CD4-positive, CD25-positive, alpha-beta regulatory T cell (primary cell): ENCODE results near the gene PPP1R14C. TPM values are rescaled to one million over a fixed set of nuclear protein-coding genes. Genes with fewer than 3 reads are reported as not detected.
A peak's percentile ranks its signal among the peaks of the same experiment; 100 is the strongest.

Experiments
- ATAC-seq, 2 donors: fragments of 150-1000 bp; cut with Tn5 transposase; one replicate each; pipeline ENCODE4 v1.10.0; 2021; ENCODE audit warnings: low read depth in 2 of 2, moderate number of reproducible peaks in 2 of 2, moderate library complexity in 1 of 2
- DNase-seq, 3 donors: peaks; one replicate each; pipeline versions ENCODE4 v3.0.0 to v3.0.0-alpha.2; 2012 to 2022; ENCODE audit warnings: mixed read lengths in 1 of 3
- H3K27ac ChIP-seq: one replicate; pipeline ENCODE4 v1.7.0; 2013; ENCODE audit warnings: mild to moderate bottlenecking, low read length; ENCODE audit not compliant: insufficient read depth, poor library complexity, severe bottlenecking
- H3K27me3 ChIP-seq: one replicate; pipeline ENCODE4 v1.7.0; 2013; ENCODE audit warnings: low read length; ENCODE audit not compliant: control insufficient read depth, insufficient read depth
- H3K36me3 ChIP-seq: one replicate; pipeline ENCODE4 v1.7.0; 2013; ENCODE audit warnings: mild to moderate bottlenecking, low read length, moderate library complexity; ENCODE audit not compliant: control insufficient read depth, insufficient read depth
- H3K4me1 ChIP-seq: 2 replicates; pipeline ENCODE4 v1.7.0; 2013; ENCODE audit warnings: mild to moderate bottlenecking, low read length; ENCODE audit not compliant: insufficient read depth, control insufficient read depth, poor library complexity, severe bottlenecking
- H3K4me3 ChIP-seq: one replicate; pipeline ENCODE4 v1.7.0; 2013; ENCODE audit warnings: low read depth, mild to moderate bottlenecking, low read length, moderate library complexity
- H3K9me3 ChIP-seq, 2 experiments: 1 replicate in 1 of 2; 2 replicates in 1 of 2; pipeline ENCODE4 v1.7.0; 2013; ENCODE audit warnings: low read length in 2 of 2, mild to moderate bottlenecking in 1 of 2, moderate library complexity in 1 of 2; ENCODE audit not compliant: control insufficient read depth in 2 of 2
- H3K27ac Mint-ChIP-seq, 3 donors: one replicate each; pipeline ENCODE4 v1.8.0; 2020 to 2022; ENCODE audit warnings: mild to moderate bottlenecking in 3 of 3, mixed read lengths in 3 of 3, moderate library complexity in 2 of 3
- H3K27me3 Mint-ChIP-seq: one replicate; pipeline ENCODE4 v1.8.0; 2022; ENCODE audit warnings: mild to moderate bottlenecking, mixed read lengths
- H3K36me3 Mint-ChIP-seq: one replicate; pipeline ENCODE4 v1.8.0; 2020; ENCODE audit warnings: mixed read lengths
- H3K4me1 Mint-ChIP-seq, 4 donors: one replicate each; pipeline ENCODE4 v1.8.0; 2020 to 2022; ENCODE audit warnings: mixed read lengths in 4 of 4, mild to moderate bottlenecking in 1 of 4
- H3K4me3 Mint-ChIP-seq, 4 donors: one replicate each; pipeline ENCODE4 v1.8.0; 2020 to 2022; ENCODE audit warnings: mild to moderate bottlenecking in 4 of 4, mixed read lengths in 4 of 4, moderate library complexity in 3 of 4
- H3K9me3 Mint-ChIP-seq, 7 donors: one replicate each; pipeline ENCODE4 v1.8.0; 2020 to 2022; ENCODE audit warnings: mixed read lengths in 7 of 7, mild to moderate bottlenecking in 3 of 7, moderate library complexity in 2 of 7
- polyA plus RNA-seq, 4 donors: library from polyadenylated mRNA; unstranded; fragments of 300-500 nt; fragmentation: Illumina TruSeq; gene quantifications; one replicate each; pipeline ENCODE4 v1.2.3, GENCODE V29; 2021
- total RNA-seq: library from RNA; stranded (reverse); gene quantifications from one replicate; pipeline ENCODE4 v1.2.3, GENCODE V29; 2022

The PPP1R14C gene
- total and polyA plus RNA-seq, 5 donors from 2014 or later, result not detected

- peaks cover 4% of the 10 kb centered on the region for H3K27me3 Mint-ChIP-seq
Observed at GRCh38 chr6:150214310-150214709, 71.5 kb downstream of the PPP1R14C start.

GRCh38 chr6:150220634-150221551, 78.0 kb downstream of the PPP1R14C start:
- Mint-ChIP-seq H3K27me3 (peaks cover 10% of the 10 kb centered on the region), H3K4me1 (no peaks in the 10 kb centered on the region), H3K27ac (no peak overlapping the region), H3K36me3 (no peaks in the 10 kb centered on the region), H3K9me3 (no peaks in the 10 kb centered on the region), H3K4me3 (no peak overlapping the region)
- no peak overlapping the region for H3K4me3 ChIP-seq
- no peaks in the 10 kb centered on the region for H3K9me3 ChIP-seq
- H3K36me3 ChIP-seq, result no peaks in the 10 kb centered on the region
- peaks cover 8% of the 10 kb centered on the region for H3K27me3 ChIP-seq
- no peak overlapping the region for H3K27ac ChIP-seq
- DNase-seq (no peak), ATAC-seq (no peak)
- no peaks in the 10 kb centered on the region for H3K4me1 ChIP-seq

More at GRCh38 chr6:150214310-150214709, 71.5 kb downstream of the PPP1R14C start:
- Histone ChIP-seq H3K27ac (no peak overlapping the region), H3K4me3 (no peak overlapping the region), H3K27me3 (peaks cover 2% of the 10 kb centered on the region), H3K9me3 (no peaks in the 10 kb centered on the region), H3K36me3 (no peaks in the 10 kb centered on the region), H3K4me1 (no peaks in the 10 kb centered on the region)
- peaks cover 0 to 1% (median 0%) of the 10 kb centered on the region in 7 donors for H3K9me3 Mint-ChIP-seq
- no peak overlapping the region for H3K4me3 Mint-ChIP-seq
- H3K4me1 Mint-ChIP-seq, result peaks cover 0 to 5% (median 2%) of the 10 kb centered on the region in 4 donors
- DNase-seq (no peak), ATAC-seq (no peak)
- H3K36me3 Mint-ChIP-seq, result no peaks in the 10 kb centered on the region
- peak overlapping the region in 1 of 3 donors; percentile 53 for H3K27ac Mint-ChIP-seq

GRCh38 chr6:150224820-150225219, 82.0 kb downstream of the PPP1R14C start:
- no peak overlapping the region for H3K4me3 Mint-ChIP-seq
- no peak overlapping the region for H3K4me3 ChIP-seq
- H3K36me3 Mint-ChIP-seq, result no peaks in the 10 kb centered on the region
- H3K27me3 ChIP-seq, result peaks cover 23% of the 10 kb centered on the region
- H3K9me3 ChIP-seq, result no peaks in the 10 kb centered on the region
- no peak for ATAC-seq
- H3K4me1 Mint-ChIP-seq, result no peaks in the 10 kb centered on the region
- no peak overlapping the region for H3K27ac Mint-ChIP-seq
- H3K27ac ChIP-seq, result no peak overlapping the region
- no peaks in the 10 kb centered on the region for H3K4me1 ChIP-seq
- H3K36me3 ChIP-seq, result no peaks in the 10 kb centered on the region
- H3K27me3 Mint-ChIP-seq, result peaks cover 32% of the 10 kb centered on the region
- no peak for DNase-seq
- peaks cover 0 to 1% (median 0%) of the 10 kb centered on the region in 7 donors for H3K9me3 Mint-ChIP-seq

DNA sequence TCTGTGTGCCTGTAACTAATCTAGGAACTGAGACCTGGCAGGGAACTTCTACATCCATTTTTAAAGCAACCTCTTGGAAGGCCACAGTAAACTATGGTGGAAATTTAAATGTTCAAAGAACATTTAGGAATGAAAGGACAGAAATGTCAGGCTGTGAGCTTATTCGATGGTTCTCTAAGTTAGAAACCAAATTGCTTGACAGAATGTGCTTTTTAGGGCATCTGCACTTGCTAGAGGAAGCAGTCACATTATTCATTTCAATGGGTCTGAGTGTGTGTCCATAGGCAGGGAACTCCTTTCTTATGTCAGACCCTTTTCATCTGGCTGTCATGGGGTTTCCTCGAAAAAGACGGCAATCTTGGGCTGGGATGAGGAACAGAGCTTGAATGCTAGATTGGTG, 84.4 kb downstream of the PPP1R14C start:
- no peaks in the 10 kb centered on the region for H3K9me3 ChIP-seq
- no peak for DNase-seq
- Mint-ChIP-seq H3K36me3 (no peaks in the 10 kb centered on the region), H3K27me3 (peaks cover 39% of the 10 kb centered on the region), H3K9me3 (peaks cover 0 to 5% (median 0%) of the 10 kb centered on the region in 7 donors), H3K27ac (no peak overlapping the region), H3K4me1 (no peaks in the 10 kb centered on the region), H3K4me3 (no peak overlapping the region)
- peaks cover 21% of the 10 kb centered on the region for H3K27me3 ChIP-seq
- no peak overlapping the region for H3K4me3 ChIP-seq
- no peaks in the 10 kb centered on the region for H3K4me1 ChIP-seq
- no peaks in the 10 kb centered on the region for H3K36me3 ChIP-seq
- no peak overlapping the region for H3K27ac ChIP-seq
- no peak for ATAC-seq

GRCh38 chr6:150228072-150228733, 85.4 kb downstream of the PPP1R14C start:
- H3K27ac ChIP-seq, result no peak overlapping the region
- peaks cover 0 to 5% (median 3%) of the 10 kb centered on the region in 7 donors for H3K9me3 Mint-ChIP-seq
- H3K9me3 ChIP-seq, result no peaks in the 10 kb centered on the region
- DNase-seq, result no peak
- no peak overlapping the region for H3K27ac Mint-ChIP-seq
- H3K27me3 ChIP-seq, result peaks cover 20% of the 10 kb centered on the region
- no peaks in the 10 kb centered on the region for H3K4me1 ChIP-seq
- H3K4me3 Mint-ChIP-seq, result no peak overlapping the region
- H3K36me3 Mint-ChIP-seq, result no peaks in the 10 kb centered on the region
- H3K4me1 Mint-ChIP-seq, result peaks cover 0 to 6% (median 2%) of the 10 kb centered on the region in 4 donors
- H3K4me3 ChIP-seq, result no peak overlapping the region
- H3K36me3 ChIP-seq, result no peaks in the 10 kb centered on the region
- ATAC-seq, result no peak
- H3K27me3 Mint-ChIP-seq, result peaks cover 39% of the 10 kb centered on the region

- Mint-ChIP-seq H3K4me3 (no peak overlapping the region), H3K27me3 (peaks cover 34% of the 10 kb centered on the region), H3K4me1 (peaks cover 0 to 6% (median 2%) of the 10 kb centered on the region in 4 donors), H3K36me3 (no peaks in the 10 kb centered on the region), H3K9me3 (peaks cover 0 to 5% (median 3%) of the 10 kb centered on the region in 7 donors), H3K27ac (no peak overlapping the region)
- no peaks in the 10 kb centered on the region for H3K4me1 ChIP-seq
- no peaks in the 10 kb centered on the region for H3K36me3 ChIP-seq
- DNase-seq, result no peak
- no peak overlapping the region for H3K27ac ChIP-seq
- H3K27me3 ChIP-seq, result peaks cover 20% of the 10 kb centered on the region
- ATAC-seq, result no peak
- H3K9me3 ChIP-seq, result no peaks in the 10 kb centered on the region
- no peak overlapping the region for H3K4me3 ChIP-seq
Observed at GRCh38 chr6:150229436-150230163, 86.8 kb downstream of the PPP1R14C start.

DNA sequence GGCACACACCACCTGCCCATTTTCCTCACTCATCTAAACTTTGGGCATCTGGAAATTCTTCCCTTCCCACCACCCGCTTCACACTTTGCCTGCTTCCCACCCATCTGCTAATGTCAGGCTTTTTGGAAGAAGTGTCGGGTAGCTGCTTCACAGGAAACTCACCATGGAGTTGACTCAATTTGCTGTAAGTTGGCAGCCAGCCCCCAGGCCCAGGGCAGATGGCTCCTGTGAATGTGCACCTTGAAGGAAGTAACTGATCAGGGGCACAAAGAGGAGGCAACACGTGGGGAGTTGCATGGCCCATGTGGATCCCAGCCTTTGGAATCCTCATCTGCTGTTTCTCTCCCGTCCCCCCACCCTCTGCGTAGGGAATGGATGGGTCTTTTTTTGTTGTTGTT, 87.3 kb downstream of the PPP1R14C start:
- peaks cover 20% of the 10 kb centered on the region for H3K27me3 ChIP-seq
- DNase-seq, result no peak
- H3K4me3 Mint-ChIP-seq, result no peak overlapping the region
- no peaks in the 10 kb centered on the region for H3K36me3 ChIP-seq
- no peak overlapping the region for H3K27ac Mint-ChIP-seq
- H3K27me3 Mint-ChIP-seq, result peaks cover 34% of the 10 kb centered on the region
- H3K27ac ChIP-seq, result no peak overlapping the region
- H3K4me3 ChIP-seq, result no peak overlapping the region
- H3K9me3 Mint-ChIP-seq, result peaks cover 0 to 5% (median 3%) of the 10 kb centered on the region in 7 donors
- H3K4me1 Mint-ChIP-seq, result peaks cover 0 to 6% (median 2%) of the 10 kb centered on the region in 4 donors
- no peak for ATAC-seq
- H3K9me3 ChIP-seq, result no peaks in the 10 kb centered on the region
- H3K36me3 Mint-ChIP-seq, result no peaks in the 10 kb centered on the region
- H3K4me1 ChIP-seq, result no peaks in the 10 kb centered on the region
